VCaP (cell line): Measurements from ENCODE around the gene KDM2B.
"Not testable (repeated sequence)": the region's sequence is repeated elsewhere in the genome, so short reads cannot be mapped to it uniquely, and the experiment has no call there.

Experiments
- H3K27ac ChIP-seq: fragments of 450-650 bp; 2 replicates; pipeline ENCODE4 v1.5.1; 2017
- CTCF ChIP-seq: fragments of 450-650 bp; conservative IDR thresholded peaks from 2 replicates; pipeline ENCODE4 v1.5.1; 2017; ENCODE audit warnings: mild to moderate bottlenecking, moderate library complexity

KDM2B gene

GRCh38 chr12:121602766-121603165 lies 21.9 kb upstream of the KDM2B start:
- TF ChIP-seq CTCF = no peak
- no peak overlapping the region for H3K27ac ChIP-seq

GRCh38 chr12:121600702-121601336 lies 20.0 kb upstream of the KDM2B start:
- TF ChIP-seq CTCF = no peak
- no peak overlapping the region for H3K27ac ChIP-seq

- TF ChIP-seq CTCF = no peak
- no peak overlapping the region for H3K27ac ChIP-seq
Measured at GRCh38 chr12:121596526-121596925, 15.7 kb upstream of the KDM2B start.

GRCh38 chr12:121595520-121595919 lies 14.7 kb upstream of the KDM2B start:
- no peak overlapping the region for H3K27ac ChIP-seq
- no peak for TF ChIP-seq CTCF

- no peak overlapping the region for H3K27ac ChIP-seq
- TF ChIP-seq CTCF = no peak
Measured at GRCh38 chr12:121592320-121592719, 11.5 kb upstream of the KDM2B start.

- TF ChIP-seq CTCF = no peak
- no peak overlapping the region for H3K27ac ChIP-seq
Measured at GRCh38 chr12:121590476-121591143, 9.8 kb upstream of the KDM2B start.

- not testable (repeated sequence) for H3K27ac ChIP-seq
Measured at GRCh38 chr12:121584885-121585284, 4.1 kb upstream of the KDM2B start.

- H3K27ac ChIP-seq = not testable (repeated sequence)
Measured at GRCh38 chr12:121583334-121583661, 2.5 kb upstream of the KDM2B start.
